Type B pancreatic cell (in vitro differentiated cells): ENCODE results near the gene SERPINA12. TPM values are rescaled to one million over a fixed set of nuclear protein-coding genes. Genes with fewer than 3 reads are reported as not detected.

Source experiments
- DNase-seq: peaks from one replicate; pipeline ENCODE4 v3.0.0; 2021; ENCODE audit warnings: mixed read lengths; ENCODE audit not compliant: unreplicated experiment; ENCODE audit errors: extremely low spot score
- H3K27ac Mint-ChIP-seq: 2 replicates; pipeline ENCODE4 v1.8.0; 2021; ENCODE audit warnings: mild to moderate bottlenecking, mixed read lengths
- H3K27me3 Mint-ChIP-seq: 2 replicates; pipeline ENCODE4 v1.8.0; 2021; ENCODE audit warnings: mixed read lengths
- H3K36me3 Mint-ChIP-seq: 2 replicates; pipeline ENCODE4 v1.8.0; 2021; ENCODE audit warnings: mixed read lengths
- H3K4me1 Mint-ChIP-seq: one replicate; pipeline ENCODE4 v1.8.0; 2021; ENCODE audit warnings: mixed read lengths; ENCODE audit not compliant: unreplicated experiment
- H3K4me3 Mint-ChIP-seq: 2 replicates; pipeline ENCODE4 v1.8.0; 2021; ENCODE audit warnings: mild to moderate bottlenecking, mixed read lengths
- H3K9me3 Mint-ChIP-seq: 2 replicates; pipeline ENCODE4 v1.8.0; 2021; ENCODE audit warnings: mixed read lengths
- total RNA-seq: library from RNA; stranded (reverse); gene quantifications from 2 replicates; pipeline ENCODE4 v1.2.1, GENCODE V29; 2021; ENCODE audit warnings: low replicate concordance
- TF ChIP-seq, protein P1 (sequence below): fragments of 200-600 bp; sonication (generic); conservative IDR thresholded peaks from 2 replicates; pipeline ENCODE4 v1.5.0; 2021; ENCODE audit warnings: antibody characterized with exemption, mild to moderate bottlenecking

SERPINA12 gene
- total RNA-seq, 1 donor from 2014 or later = not detected

DNA sequence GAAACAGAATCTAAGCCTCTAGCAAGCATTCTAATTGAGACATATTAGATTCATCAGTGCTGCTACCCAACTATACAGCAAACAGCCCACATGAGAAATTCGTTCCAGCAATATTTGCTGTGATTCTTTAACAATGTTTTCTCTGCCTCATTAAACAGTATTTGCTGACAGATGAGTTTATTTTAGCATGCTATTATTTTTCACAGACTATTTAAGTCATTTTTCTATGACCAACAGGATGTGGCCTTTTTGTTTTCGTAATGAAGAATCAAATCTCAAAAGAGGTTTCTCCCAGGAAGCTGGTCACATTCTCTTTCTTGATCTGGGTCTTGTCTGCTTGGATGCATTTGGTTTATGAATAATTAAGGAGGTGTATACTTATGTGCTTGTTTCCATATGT is 23.2 kb upstream of the SERPINA12 start:
- peaks cover 14% of the 10 kb centered on the region for H3K27me3 Mint-ChIP-seq
- no peak for DNase-seq
- TF ChIP-seq, protein P1, sequence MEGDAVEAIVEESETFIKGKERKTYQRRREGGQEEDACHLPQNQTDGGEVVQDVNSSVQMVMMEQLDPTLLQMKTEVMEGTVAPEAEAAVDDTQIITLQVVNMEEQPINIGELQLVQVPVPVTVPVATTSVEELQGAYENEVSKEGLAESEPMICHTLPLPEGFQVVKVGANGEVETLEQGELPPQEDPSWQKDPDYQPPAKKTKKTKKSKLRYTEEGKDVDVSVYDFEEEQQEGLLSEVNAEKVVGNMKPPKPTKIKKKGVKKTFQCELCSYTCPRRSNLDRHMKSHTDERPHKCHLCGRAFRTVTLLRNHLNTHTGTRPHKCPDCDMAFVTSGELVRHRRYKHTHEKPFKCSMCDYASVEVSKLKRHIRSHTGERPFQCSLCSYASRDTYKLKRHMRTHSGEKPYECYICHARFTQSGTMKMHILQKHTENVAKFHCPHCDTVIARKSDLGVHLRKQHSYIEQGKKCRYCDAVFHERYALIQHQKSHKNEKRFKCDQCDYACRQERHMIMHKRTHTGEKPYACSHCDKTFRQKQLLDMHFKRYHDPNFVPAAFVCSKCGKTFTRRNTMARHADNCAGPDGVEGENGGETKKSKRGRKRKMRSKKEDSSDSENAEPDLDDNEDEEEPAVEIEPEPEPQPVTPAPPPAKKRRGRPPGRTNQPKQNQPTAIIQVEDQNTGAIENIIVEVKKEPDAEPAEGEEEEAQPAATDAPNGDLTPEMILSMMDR = no peak
- no peaks in the 10 kb centered on the region for H3K9me3 Mint-ChIP-seq
- no peak overlapping the region for H3K27ac Mint-ChIP-seq
- H3K4me1 Mint-ChIP-seq = no peaks in the 10 kb centered on the region
- H3K36me3 Mint-ChIP-seq = no peaks in the 10 kb centered on the region
- H3K4me3 Mint-ChIP-seq = no peak overlapping the region

DNA sequence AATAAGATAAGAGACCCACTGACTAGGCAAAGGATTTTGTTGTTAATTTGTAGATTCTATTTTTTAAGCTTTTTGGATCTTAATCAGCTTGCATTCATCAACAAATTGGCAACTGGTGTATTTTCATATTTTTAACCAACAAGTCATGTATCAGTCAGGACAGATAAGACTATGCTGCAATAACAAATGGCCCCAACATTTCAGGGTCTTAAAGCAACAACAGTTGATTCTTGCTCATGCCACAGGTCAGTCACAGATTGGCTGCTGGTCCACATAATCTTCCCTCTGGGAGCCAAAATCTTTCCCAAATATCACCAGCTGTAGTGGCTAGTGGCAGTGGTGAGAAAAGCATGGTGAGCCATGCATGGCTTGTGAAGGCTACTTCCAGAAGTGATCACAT is 21.9 kb upstream of the SERPINA12 start:
- Mint-ChIP-seq H3K9me3 (peaks cover 3% of the 10 kb centered on the region), H3K36me3 (no peaks in the 10 kb centered on the region), H3K4me1 (no peaks in the 10 kb centered on the region), H3K4me3 (no peak overlapping the region), H3K27me3 (peaks cover 17% of the 10 kb centered on the region), H3K27ac (no peak overlapping the region)
- TF ChIP-seq, protein P1 = no peak
- no peak for DNase-seq

DNA sequence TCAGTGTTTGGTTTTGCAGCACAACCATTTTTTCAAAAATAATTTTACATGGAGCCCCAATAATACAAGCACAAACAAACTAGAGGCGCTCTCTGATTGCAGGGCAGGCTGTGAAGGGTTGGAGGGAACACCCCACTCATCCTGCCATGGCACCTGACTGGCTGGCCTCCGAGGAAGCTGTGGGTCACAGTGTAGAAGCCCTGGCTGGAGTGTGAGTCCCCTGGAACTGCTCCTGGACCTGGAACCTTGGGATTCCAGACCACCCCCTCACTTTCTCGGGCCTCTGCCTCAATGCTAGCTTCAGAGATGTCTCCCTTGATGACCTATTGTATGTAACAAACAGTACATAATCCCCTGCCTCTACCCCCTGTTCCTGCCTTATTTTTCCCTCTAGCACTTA is 14.8 kb upstream of the SERPINA12 start:
- Mint-ChIP-seq H3K9me3 (peaks cover 3% of the 10 kb centered on the region), H3K4me1 (no peaks in the 10 kb centered on the region), H3K27me3 (peaks cover 18% of the 10 kb centered on the region), H3K36me3 (no peaks in the 10 kb centered on the region), H3K4me3 (no peak overlapping the region), H3K27ac (no peak overlapping the region)
- no peak for DNase-seq
- TF ChIP-seq, protein P1 = no peak

DNA sequence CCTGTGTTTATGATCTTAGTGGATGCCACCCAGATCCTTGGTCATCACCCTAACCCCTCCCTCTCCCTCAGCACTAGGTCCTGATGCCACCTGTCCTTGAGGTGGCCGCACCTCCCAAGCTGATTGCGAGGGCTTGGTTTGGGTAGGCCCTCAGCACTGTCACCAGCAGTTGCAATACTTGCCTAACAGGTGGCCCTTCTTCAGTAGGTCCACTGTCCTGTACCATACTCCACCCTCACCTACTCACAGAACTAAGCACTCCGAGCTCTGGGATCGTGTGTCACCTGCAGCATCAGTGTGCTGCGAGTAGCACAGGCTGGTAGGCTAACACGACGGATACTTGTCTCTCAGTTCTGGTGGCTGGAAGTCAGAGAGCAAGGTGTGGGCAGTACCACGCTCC is 14.0 kb upstream of the SERPINA12 start:
- Mint-ChIP-seq H3K4me3 (no peak overlapping the region), H3K27me3 (peaks cover 21% of the 10 kb centered on the region), H3K27ac (no peak overlapping the region), H3K36me3 (no peaks in the 10 kb centered on the region), H3K9me3 (peaks cover 3% of the 10 kb centered on the region), H3K4me1 (no peaks in the 10 kb centered on the region)
- no peak for DNase-seq
- TF ChIP-seq, protein P1 = no peak

DNA sequence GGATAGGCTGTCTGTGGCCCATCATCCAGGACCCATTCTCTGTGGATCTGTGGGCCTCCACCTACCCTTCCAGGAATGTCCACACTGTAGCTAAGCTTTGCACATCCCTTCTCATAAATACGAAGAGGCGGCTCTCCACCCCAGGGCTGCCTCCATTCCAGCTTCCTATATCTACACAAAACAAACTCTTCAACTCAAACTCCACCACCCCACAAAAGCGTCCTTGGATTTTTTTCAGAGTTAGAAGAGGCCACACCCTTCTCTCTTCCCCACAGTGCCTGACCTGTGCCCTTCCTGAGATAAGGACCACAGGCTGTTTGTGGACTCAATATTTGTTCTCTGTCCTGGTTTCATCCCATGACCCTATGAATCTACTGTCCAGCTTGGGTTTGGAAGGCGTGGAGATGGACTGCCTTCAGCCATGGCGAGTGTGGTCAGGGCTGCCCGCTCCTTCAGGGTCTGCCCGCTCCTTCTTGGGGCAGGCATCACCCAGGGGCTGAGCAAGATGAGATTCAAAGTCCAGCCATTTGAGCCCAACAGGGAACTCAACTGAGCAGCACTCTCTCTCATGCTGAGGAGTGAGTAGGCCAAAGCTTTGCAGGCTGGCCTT is 13.0 kb upstream of the SERPINA12 start:
- Mint-ChIP-seq H3K4me1 (no peaks in the 10 kb centered on the region), H3K4me3 (no peak overlapping the region), H3K9me3 (peaks cover 3% of the 10 kb centered on the region), H3K27me3 (peaks cover 26% of the 10 kb centered on the region), H3K36me3 (no peaks in the 10 kb centered on the region), H3K27ac (no peak overlapping the region)
- no peak for DNase-seq
- TF ChIP-seq, protein P1 = no peak
